Mammary epithelial cell (primary cell): Measurements from ENCODE around the gene RAD51B.

Source experiments
- CTCF ChIP-seq, 2 donors: IDR thresholded peaks in 1 of 2; conservative IDR thresholded peaks in 1 of 2; 2 replicates each; pipeline ENCODE4 v1.5.1; 2011 to 2012; ENCODE audit warnings: inconsistent platforms in 2 of 2, low read length in 2 of 2, mild to moderate bottlenecking in 2 of 2, control low read depth in 1 of 2, low read depth in 1 of 2; ENCODE audit not compliant: insufficient read depth in 1 of 2; ENCODE audit errors: extremely low read depth in 1 of 2
- EZH2 ChIP-seq: IDR thresholded peaks from 2 replicates; pipeline ENCODE4 v1.6.1; 2012; ENCODE audit warnings: low read length, inconsistent platforms, borderline replicate concordance

GRCh38 chr14:68724914-68725313 is 905.3 kb downstream of the RAD51B start:
- no peak for TF ChIP-seq CTCF (conservative IDR thresholded peaks at IDR 0.05 in 1 of 2, IDR thresholded peaks at IDR 0.05 in 1 of 2; ENCODE audit: extremely low read depth in 1 of 2, insufficient read depth in 1 of 2, low read depth in 1 of 2, low read length in 2 of 2)
- TF ChIP-seq EZH2, result no peak
